Measurements from ENCODE around the gene EFS.

The EFS gene

GRCh38 chr14:23408307-23408630 lies 43.3 kb upstream of the EFS start:
- peaks cover 50% of the 10 kb centered on the region for H3K27me3 ChIP-seq (replicated peaks; ENCODE audit: insufficient read depth, low read length)
- H3K27ac ChIP-seq (ENCODE audit: low read length): no peak overlapping the region
- no peaks in the 10 kb centered on the region for H4K20me1 ChIP-seq (ENCODE audit: insufficient read depth, low read length)

GRCh38 chr14:23407516-23408306 lies 42.7 kb upstream of the EFS start, which contains the start of gene MYH6:
Gene MYH6, minus strand, starts transcription at chr14:23408273. Its CDS starts 1,050 bp downstream, at chr14:23407223.
- no peak within 1 kb of the TSS for H3K4me2 ChIP-seq (ENCODE audit: low read depth, low read length)
- no peak within 1 kb of the TSS for H3K9ac ChIP-seq (ENCODE audit: low read length)
- H3K79me2 ChIP-seq (ENCODE audit: low read length): no peaks in the 10 kb centered on the region
- H3F3A ChIP-seq (ENCODE audit: insufficient read depth, low read length): no peaks in the 10 kb centered on the region
- no peaks in the 10 kb centered on the region for H3K9me2 ChIP-seq (replicated peaks; ENCODE audit: insufficient read depth, low read length)
- H3K9me3 ChIP-seq (replicated peaks; ENCODE audit: insufficient read depth, low read length): no peaks in the 10 kb centered on the region
- no peaks in the 10 kb centered on the region for H3K36me3 ChIP-seq (replicated peaks; ENCODE audit: insufficient read depth, low read length)
- DNase-seq: no peak
- no peaks in the 10 kb centered on the region for H4K20me1 ChIP-seq (ENCODE audit: insufficient read depth, low read length)
- no peaks in the 10 kb centered on the region for H3K4me1 ChIP-seq (ENCODE audit: low read length)
- H2AFZ ChIP-seq (ENCODE audit: low read length): no peak within 1 kb of the TSS
- peaks cover 47% of the 10 kb centered on the region for H3K27me3 ChIP-seq (replicated peaks; ENCODE audit: insufficient read depth, low read length)
- TF ChIP-seq, protein P1, sequence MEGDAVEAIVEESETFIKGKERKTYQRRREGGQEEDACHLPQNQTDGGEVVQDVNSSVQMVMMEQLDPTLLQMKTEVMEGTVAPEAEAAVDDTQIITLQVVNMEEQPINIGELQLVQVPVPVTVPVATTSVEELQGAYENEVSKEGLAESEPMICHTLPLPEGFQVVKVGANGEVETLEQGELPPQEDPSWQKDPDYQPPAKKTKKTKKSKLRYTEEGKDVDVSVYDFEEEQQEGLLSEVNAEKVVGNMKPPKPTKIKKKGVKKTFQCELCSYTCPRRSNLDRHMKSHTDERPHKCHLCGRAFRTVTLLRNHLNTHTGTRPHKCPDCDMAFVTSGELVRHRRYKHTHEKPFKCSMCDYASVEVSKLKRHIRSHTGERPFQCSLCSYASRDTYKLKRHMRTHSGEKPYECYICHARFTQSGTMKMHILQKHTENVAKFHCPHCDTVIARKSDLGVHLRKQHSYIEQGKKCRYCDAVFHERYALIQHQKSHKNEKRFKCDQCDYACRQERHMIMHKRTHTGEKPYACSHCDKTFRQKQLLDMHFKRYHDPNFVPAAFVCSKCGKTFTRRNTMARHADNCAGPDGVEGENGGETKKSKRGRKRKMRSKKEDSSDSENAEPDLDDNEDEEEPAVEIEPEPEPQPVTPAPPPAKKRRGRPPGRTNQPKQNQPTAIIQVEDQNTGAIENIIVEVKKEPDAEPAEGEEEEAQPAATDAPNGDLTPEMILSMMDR (IDR thresholded peaks at IDR 0.05; ENCODE audit: low read length): no peak
- TF ChIP-seq EZH2phosphoT487 (IDR thresholded peaks at IDR 0.05; ENCODE audit: low read length) (no peak), EZH2 (optimal IDR thresholded peaks at IDR 0.05; ENCODE audit: low read depth, low read length) (no peak)
- H3K4me3 ChIP-seq (ENCODE audit: low read length): no peak within 1 kb of the TSS
- no peak within 1 kb of the TSS for H3K27ac ChIP-seq (ENCODE audit: low read length)

More at GRCh38 chr14:23408307-23408630, 43.3 kb upstream of the EFS start:
- Histone ChIP-seq H3K9me2 (replicated peaks; ENCODE audit: insufficient read depth, low read length) (no peaks in the 10 kb centered on the region), H3K36me3 (replicated peaks; ENCODE audit: insufficient read depth, low read length) (no peaks in the 10 kb centered on the region), H3K79me2 (ENCODE audit: low read length) (no peaks in the 10 kb centered on the region), H3K4me2 (ENCODE audit: low read depth, low read length) (no peak overlapping the region), H3K9me3 (replicated peaks; ENCODE audit: insufficient read depth, low read length) (no peaks in the 10 kb centered on the region), H3F3A (ENCODE audit: insufficient read depth, low read length) (no peaks in the 10 kb centered on the region), H3K9ac (ENCODE audit: low read length) (no peak overlapping the region), H3K4me3 (ENCODE audit: low read length) (no peak overlapping the region), H2AFZ (ENCODE audit: low read length) (no peak overlapping the region), H3K4me1 (ENCODE audit: low read length) (no peaks in the 10 kb centered on the region)
- no peak for DNase-seq
- no peak for TF ChIP-seq EZH2 (optimal IDR thresholded peaks at IDR 0.05; ENCODE audit: low read depth, low read length)
- TF ChIP-seq, protein P1 (IDR thresholded peaks at IDR 0.05; ENCODE audit: low read length): no peak
- TF ChIP-seq EZH2phosphoT487 (IDR thresholded peaks at IDR 0.05; ENCODE audit: low read length): no peak

GRCh38 chr14:23406725-23407355 lies 41.9 kb upstream of the EFS start:
- no peak for DNase-seq

More at GRCh38 chr14:23406725-23407355, 41.9 kb upstream of the EFS start:
- Histone ChIP-seq H3K4me1 (ENCODE audit: low read length) (no peaks in the 10 kb centered on the region), H3F3A (ENCODE audit: insufficient read depth, low read length) (no peaks in the 10 kb centered on the region), H3K36me3 (replicated peaks; ENCODE audit: insufficient read depth, low read length) (no peaks in the 10 kb centered on the region), H2AFZ (ENCODE audit: low read length) (no peak overlapping the region), H3K27me3 (replicated peaks; ENCODE audit: insufficient read depth, low read length) (peaks cover 38% of the 10 kb centered on the region), H3K4me3 (ENCODE audit: low read length) (no peak overlapping the region), H3K9ac (ENCODE audit: low read length) (no peak overlapping the region), H3K4me2 (ENCODE audit: low read depth, low read length) (no peak overlapping the region), H4K20me1 (ENCODE audit: insufficient read depth, low read length) (no peaks in the 10 kb centered on the region), H3K27ac (ENCODE audit: low read length) (no peak overlapping the region), H3K9me2 (replicated peaks; ENCODE audit: insufficient read depth, low read length) (no peaks in the 10 kb centered on the region), H3K79me2 (ENCODE audit: low read length) (no peaks in the 10 kb centered on the region), H3K9me3 (replicated peaks; ENCODE audit: insufficient read depth, low read length) (no peaks in the 10 kb centered on the region)
- TF ChIP-seq, protein P1 (IDR thresholded peaks at IDR 0.05; ENCODE audit: low read length): no peak
- TF ChIP-seq EZH2 (optimal IDR thresholded peaks at IDR 0.05; ENCODE audit: low read depth, low read length) (no peak), EZH2phosphoT487 (IDR thresholded peaks at IDR 0.05; ENCODE audit: low read length) (no peak)

All from MM.1S (cell line).